ENCODE measurements around the gene TAS1R1. TPM values are rescaled to one million over a fixed set of nuclear protein-coding genes. Genes with fewer than 3 reads are reported as not detected.

Gene TAS1R1
- total RNA-seq, 1 donor from 2014 or later: not detected

DNA sequence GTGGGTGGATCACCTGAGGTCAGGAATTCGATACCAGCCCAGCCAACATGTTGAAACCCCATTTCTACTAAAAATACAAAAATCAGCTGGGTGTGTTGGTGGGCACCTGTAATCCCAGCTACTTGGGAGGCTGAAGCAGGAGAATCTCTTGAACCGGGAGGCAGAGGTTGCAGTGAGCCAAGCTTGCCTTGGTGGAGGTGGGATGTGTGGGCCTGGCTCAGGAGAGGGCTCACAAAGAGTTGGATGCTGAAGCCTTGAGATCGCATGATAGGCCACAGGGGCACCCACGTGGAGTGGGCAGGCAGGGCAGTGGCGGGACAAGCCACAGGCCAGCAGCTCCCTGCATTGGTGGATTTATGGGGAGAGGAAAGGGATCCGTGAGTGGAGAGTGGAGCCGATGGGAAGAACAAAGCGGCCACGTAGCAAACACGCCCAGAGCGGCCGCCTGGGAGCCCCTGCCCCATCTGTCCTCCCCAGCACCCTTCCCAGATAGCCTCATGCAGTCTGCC is 73.9 kb downstream of the TAS1R1 start:
- Mint-ChIP-seq H3K36me3 (ENCODE audit: low read depth) (peaks cover 13% of the 10 kb centered on the region), H3K27ac (ENCODE audit: unreplicated experiment) (no peak overlapping the region), H3K4me3 (no peak overlapping the region), H3K9me3 (no peaks in the 10 kb centered on the region), H3K4me1 (peaks cover 26% of the 10 kb centered on the region), H3K27me3 (ENCODE audit: low read depth) (no peaks in the 10 kb centered on the region)
- TF ChIP-seq, protein P1, sequence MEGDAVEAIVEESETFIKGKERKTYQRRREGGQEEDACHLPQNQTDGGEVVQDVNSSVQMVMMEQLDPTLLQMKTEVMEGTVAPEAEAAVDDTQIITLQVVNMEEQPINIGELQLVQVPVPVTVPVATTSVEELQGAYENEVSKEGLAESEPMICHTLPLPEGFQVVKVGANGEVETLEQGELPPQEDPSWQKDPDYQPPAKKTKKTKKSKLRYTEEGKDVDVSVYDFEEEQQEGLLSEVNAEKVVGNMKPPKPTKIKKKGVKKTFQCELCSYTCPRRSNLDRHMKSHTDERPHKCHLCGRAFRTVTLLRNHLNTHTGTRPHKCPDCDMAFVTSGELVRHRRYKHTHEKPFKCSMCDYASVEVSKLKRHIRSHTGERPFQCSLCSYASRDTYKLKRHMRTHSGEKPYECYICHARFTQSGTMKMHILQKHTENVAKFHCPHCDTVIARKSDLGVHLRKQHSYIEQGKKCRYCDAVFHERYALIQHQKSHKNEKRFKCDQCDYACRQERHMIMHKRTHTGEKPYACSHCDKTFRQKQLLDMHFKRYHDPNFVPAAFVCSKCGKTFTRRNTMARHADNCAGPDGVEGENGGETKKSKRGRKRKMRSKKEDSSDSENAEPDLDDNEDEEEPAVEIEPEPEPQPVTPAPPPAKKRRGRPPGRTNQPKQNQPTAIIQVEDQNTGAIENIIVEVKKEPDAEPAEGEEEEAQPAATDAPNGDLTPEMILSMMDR (conservative IDR thresholded peaks at IDR 0.05): no peak
- DNase-seq (ENCODE audit: low read depth, low spot score): no peak

Other genes with a start within 250 kb of the TAS1R1 start
- 107 and 110 TPM in 2 replicates for gene ACOT7, start 161.5 kb upstream of the TAS1R1 start, total RNA-seq
- gene HES2, start 135.4 kb upstream of the TAS1R1 start, total RNA-seq: 0.07 TPM in 1 of 2 replicates, not detected in the other
- 1.7 and 4.3 TPM in 2 replicates for gene ESPN, start 130.5 kb upstream of the TAS1R1 start, total RNA-seq
- 23.4 and 26.1 TPM in 2 replicates for gene TNFRSF25, start 89.1 kb upstream of the TAS1R1 start, total RNA-seq
- 28.9 and 31.7 TPM in 2 replicates for gene PLEKHG5, start 63.6 kb upstream of the TAS1R1 start, total RNA-seq
- gene NOL9, start 794 bp upstream of the TAS1R1 start, total RNA-seq: 47.2 and 52.4 TPM in 2 replicates
- gene ZBTB48, start 24.7 kb downstream of the TAS1R1 start, total RNA-seq: 35.7 and 41.0 TPM in 2 replicates
- 18.8 and 19.0 TPM in 2 replicates for gene KLHL21, start 47.6 kb downstream of the TAS1R1 start, total RNA-seq
- 32.6 and 33.5 TPM in 2 replicates for gene PHF13, start 58.4 kb downstream of the TAS1R1 start, total RNA-seq
- gene THAP3, start 69.6 kb downstream of the TAS1R1 start, total RNA-seq: 26.1 and 28.5 TPM in 2 replicates
- gene DNAJC11, start 146.5 kb downstream of the TAS1R1 start, total RNA-seq: 82.5 and 86.6 TPM in 2 replicates
- gene CAMTA1, start 230.1 kb downstream of the TAS1R1 start, total RNA-seq: 109 and 110 TPM in 2 replicates